Measurements from ENCODE around the gene SCGB1A1. TPM values are rescaled to one million over a fixed set of nuclear protein-coding genes. Genes with fewer than 3 reads are reported as not detected.

Gene SCGB1A1
- polyA plus RNA-seq, 1 of the 3 experiments (the other 2 are of a cell fraction), result not detected

DNA sequence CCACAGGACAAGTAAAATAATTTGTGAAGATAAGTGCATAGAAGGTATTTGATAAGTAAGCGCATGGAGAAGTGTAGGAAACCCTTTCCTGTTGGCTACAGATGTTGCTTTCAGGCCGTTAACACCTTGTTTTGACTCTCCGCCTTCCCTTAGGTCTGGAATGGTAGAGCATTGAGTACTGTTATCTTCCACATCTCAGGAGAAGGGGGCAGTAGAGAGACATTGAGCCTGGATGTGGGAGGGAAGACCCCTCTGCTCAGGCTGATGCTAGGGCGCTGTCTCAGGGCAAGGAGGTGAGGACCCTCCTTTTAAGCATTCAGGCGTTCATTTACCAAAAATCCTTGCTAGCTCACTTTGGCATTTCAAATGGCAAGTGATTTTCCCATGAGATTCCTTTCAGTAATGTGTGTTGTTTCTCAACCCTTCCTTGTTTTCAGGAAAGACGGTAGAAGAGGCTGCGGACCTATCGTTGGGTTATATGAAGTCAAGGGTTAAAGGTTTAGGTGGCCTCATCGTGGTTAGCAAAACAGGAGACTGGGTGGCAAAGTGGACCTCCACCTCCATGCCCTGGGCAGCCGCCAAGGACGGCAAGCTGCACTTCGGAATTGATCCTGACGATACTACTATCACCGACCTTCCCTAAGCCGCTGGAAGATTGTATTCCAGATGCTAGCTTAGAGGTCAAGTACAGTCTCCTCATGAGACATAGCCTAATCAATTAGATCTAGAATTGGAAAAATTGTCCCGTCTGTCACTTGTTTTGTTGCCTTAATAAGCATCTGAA lies 27.0 kb upstream of the SCGB1A1 start:
- Histone ChIP-seq H3F3A (replicated peaks; ENCODE audit: insufficient read depth) (no peaks in the 10 kb centered on the region), H3K4me1 (ENCODE audit: control insufficient read depth in 1 of 2, insufficient read depth in 2 of 2, low read depth in 1 of 2, low read length in 1 of 2) (peaks cover 0 to 17% of the 10 kb centered on the region in 2 experiments; a peak in 1 of 4 replicates), H4K20me1 (ENCODE audit: insufficient read depth) (no peaks in the 10 kb centered on the region), H3K4me2 (no peak overlapping the region), H3K36me3 (replicated peaks in 1 of 2; ENCODE audit: control insufficient read depth in 1 of 2, insufficient read depth in 2 of 2, low read length in 1 of 2) (no peaks in the 10 kb centered on the region), H3K9me2 (no peaks in the 10 kb centered on the region), H3K4me3 (ENCODE audit: low read depth in 2 of 2, low read length in 1 of 2) (no peak overlapping the region), H3K27ac (ENCODE audit: low read depth in 2 of 2, low read length in 1 of 2) (no peak overlapping the region), H3K27me3 (ENCODE audit: insufficient read depth) (no peaks in the 10 kb centered on the region), H3K9me3 (no peaks in the 10 kb centered on the region), H3K79me2 (ENCODE audit: insufficient read depth) (no peaks in the 10 kb centered on the region), H3K9ac (no peak overlapping the region), H2AFZ (ENCODE audit: low read depth) (no peak overlapping the region)
- DNase-seq, result no peak
- TF ChIP-seq, protein P1, sequence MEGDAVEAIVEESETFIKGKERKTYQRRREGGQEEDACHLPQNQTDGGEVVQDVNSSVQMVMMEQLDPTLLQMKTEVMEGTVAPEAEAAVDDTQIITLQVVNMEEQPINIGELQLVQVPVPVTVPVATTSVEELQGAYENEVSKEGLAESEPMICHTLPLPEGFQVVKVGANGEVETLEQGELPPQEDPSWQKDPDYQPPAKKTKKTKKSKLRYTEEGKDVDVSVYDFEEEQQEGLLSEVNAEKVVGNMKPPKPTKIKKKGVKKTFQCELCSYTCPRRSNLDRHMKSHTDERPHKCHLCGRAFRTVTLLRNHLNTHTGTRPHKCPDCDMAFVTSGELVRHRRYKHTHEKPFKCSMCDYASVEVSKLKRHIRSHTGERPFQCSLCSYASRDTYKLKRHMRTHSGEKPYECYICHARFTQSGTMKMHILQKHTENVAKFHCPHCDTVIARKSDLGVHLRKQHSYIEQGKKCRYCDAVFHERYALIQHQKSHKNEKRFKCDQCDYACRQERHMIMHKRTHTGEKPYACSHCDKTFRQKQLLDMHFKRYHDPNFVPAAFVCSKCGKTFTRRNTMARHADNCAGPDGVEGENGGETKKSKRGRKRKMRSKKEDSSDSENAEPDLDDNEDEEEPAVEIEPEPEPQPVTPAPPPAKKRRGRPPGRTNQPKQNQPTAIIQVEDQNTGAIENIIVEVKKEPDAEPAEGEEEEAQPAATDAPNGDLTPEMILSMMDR (IDR thresholded peaks at IDR 0.05), result peak; percentile 26; the same call in 1 of the 2 replicates
- TF ChIP-seq NRF1 (IDR thresholded peaks at IDR 0.05; ENCODE audit: low read depth, low read length) (no peak), GATA2 (CRISPR knock-in tag; IDR thresholded peaks at IDR 0.05) (0 out of 2 replicates have a peak, but pooled peaks have one; percentile 14)
- ChIA-PET CTCF (interaction anchor here (1.5 to 8.5 kb wide), 4 partner anchors 9 to 150 kb away, joined by 5 to 195 read pairs (median 6); no protein-coding TSS in a partner anchor), POLR2A (no interaction called here)
- 84% methylated on average over 16 of the region's 16 CpGs for WGBS (ENCODE audit: low lambda C conversion rate)

DNA sequence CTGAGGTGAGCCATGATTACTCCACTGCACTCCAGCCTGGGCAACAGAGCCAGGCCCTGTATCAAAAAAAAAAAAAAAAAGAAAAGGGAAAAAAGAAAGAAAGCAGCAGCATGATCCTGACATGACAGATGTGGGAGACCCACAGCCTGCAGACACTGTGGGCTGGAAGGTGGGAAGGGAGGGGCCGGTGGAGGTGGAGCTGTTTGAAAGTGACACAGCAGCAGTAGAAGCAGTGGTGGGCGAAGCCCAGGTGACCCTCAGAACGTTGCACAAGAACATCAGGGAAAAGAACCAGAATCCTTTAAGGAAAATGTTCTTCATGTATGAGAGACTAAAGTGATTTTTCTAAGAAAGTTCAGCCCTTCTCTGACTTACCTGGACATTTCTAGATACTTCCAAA lies 26.3 kb upstream of the SCGB1A1 start:
- Histone ChIP-seq H2AFZ (ENCODE audit: low read depth) (no peak overlapping the region), H3K27me3 (ENCODE audit: insufficient read depth) (no peaks in the 10 kb centered on the region), H3K79me2 (ENCODE audit: insufficient read depth) (no peaks in the 10 kb centered on the region), H3K4me2 (no peak overlapping the region), H3K4me1 (ENCODE audit: control insufficient read depth in 1 of 2, insufficient read depth in 2 of 2, low read depth in 1 of 2, low read length in 1 of 2) (peaks cover 0 to 17% of the 10 kb centered on the region in 2 experiments; a peak in 1 of 4 replicates), H3F3A (replicated peaks; ENCODE audit: insufficient read depth) (no peaks in the 10 kb centered on the region), H3K36me3 (replicated peaks in 1 of 2; ENCODE audit: control insufficient read depth in 1 of 2, insufficient read depth in 2 of 2, low read length in 1 of 2) (no peaks in the 10 kb centered on the region), H3K4me3 (ENCODE audit: low read depth in 2 of 2, low read length in 1 of 2) (no peak overlapping the region), H3K9me2 (no peaks in the 10 kb centered on the region), H3K9ac (no peak overlapping the region), H3K9me3 (no peaks in the 10 kb centered on the region), H3K27ac (ENCODE audit: low read depth in 2 of 2, low read length in 1 of 2) (no peak overlapping the region), H4K20me1 (ENCODE audit: insufficient read depth) (no peaks in the 10 kb centered on the region)
- ChIA-PET CTCF (interaction anchor here (0.8 to 8.5 kb wide), 9 partner anchors 8 to 166 kb away, joined by 3 to 195 read pairs (median 5); no protein-coding TSS in a partner anchor), POLR2A (no interaction called here)
- WGBS (ENCODE audit: low lambda C conversion rate), result 79% methylated on average over 3 of the region's 3 CpGs
- TF ChIP-seq ELF1 (IDR thresholded peaks at IDR 0.05) (no peak), NFIC (IDR thresholded peaks at IDR 0.05; ENCODE audit: borderline replicate concordance) (no peak), TEAD4 (IDR thresholded peaks at IDR 0.05; ENCODE audit: borderline replicate concordance, insufficient read depth) (no peak), MXI1 (IDR thresholded peaks at IDR 0.05; ENCODE audit: low read depth, low read length) (no peak), MEF2A (IDR thresholded peaks at IDR 0.05; ENCODE audit: borderline replicate concordance, low read depth) (no peak), POLR2AphosphoS5 (IDR thresholded peaks at IDR 0.05; ENCODE audit: low read depth, low read length) (no peak), CHD2 (IDR thresholded peaks at IDR 0.05; ENCODE audit: low read length, partially characterized antibody) (no peak), YY1 (IDR thresholded peaks at IDR 0.05; ENCODE audit: low read depth) (no peak), SIN3A (IDR thresholded peaks at IDR 0.05; ENCODE audit: borderline replicate concordance, low read depth, low read length) (no peak), JUND (IDR thresholded peaks at IDR 0.05) (no peak), FOXJ3 (CRISPR knock-in tag; IDR thresholded peaks at IDR 0.05) (no peak), TAF1 (IDR thresholded peaks at IDR 0.05; ENCODE audit: borderline replicate concordance, low read depth, low read length) (no peak), NRF1 (IDR thresholded peaks at IDR 0.05; ENCODE audit: low read depth, low read length) (no peak), TCF12 (IDR thresholded peaks at IDR 0.05) (no peak)
- TF ChIP-seq, protein P2, sequence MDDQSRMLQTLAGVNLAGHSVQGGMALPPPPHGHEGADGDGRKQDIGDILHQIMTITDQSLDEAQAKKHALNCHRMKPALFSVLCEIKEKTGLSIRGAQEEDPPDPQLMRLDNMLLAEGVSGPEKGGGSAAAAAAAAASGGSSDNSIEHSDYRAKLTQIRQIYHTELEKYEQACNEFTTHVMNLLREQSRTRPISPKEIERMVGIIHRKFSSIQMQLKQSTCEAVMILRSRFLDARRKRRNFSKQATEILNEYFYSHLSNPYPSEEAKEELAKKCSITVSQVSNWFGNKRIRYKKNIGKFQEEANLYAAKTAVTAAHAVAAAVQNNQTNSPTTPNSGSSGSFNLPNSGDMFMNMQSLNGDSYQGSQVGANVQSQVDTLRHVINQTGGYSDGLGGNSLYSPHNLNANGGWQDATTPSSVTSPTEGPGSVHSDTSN (IDR thresholded peaks at IDR 0.05), result no peak
- TF ChIP-seq, protein P3, sequence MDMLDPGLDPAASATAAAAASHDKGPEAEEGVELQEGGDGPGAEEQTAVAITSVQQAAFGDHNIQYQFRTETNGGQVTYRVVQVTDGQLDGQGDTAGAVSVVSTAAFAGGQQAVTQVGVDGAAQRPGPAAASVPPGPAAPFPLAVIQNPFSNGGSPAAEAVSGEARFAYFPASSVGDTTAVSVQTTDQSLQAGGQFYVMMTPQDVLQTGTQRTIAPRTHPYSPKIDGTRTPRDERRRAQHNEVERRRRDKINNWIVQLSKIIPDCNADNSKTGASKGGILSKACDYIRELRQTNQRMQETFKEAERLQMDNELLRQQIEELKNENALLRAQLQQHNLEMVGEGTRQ (IDR thresholded peaks at IDR 0.05; ENCODE audit: borderline replicate concordance, low read depth, low read length), result no peak
- TF ChIP-seq, protein P1 (IDR thresholded peaks at IDR 0.05), result no peak
- no peak for DNase-seq

All from SK-N-SH (cell line).